Suppressor macrophage (primary cell): ENCODE measurements around the gene TMEM151B.

Experiments used
- DNase-seq, 4 experiments: peaks; one replicate each; pipeline ENCODE4 v3.0.0-alpha.2; 2020 to 2022

TMEM151B gene

GRCh38 chr6:44284867-44285266 is 14.6 kb downstream of the TMEM151B start:
- no peak for DNase-seq

GRCh38 chr6:44285552-44286284 is 15.5 kb downstream of the TMEM151B start:
- DNase-seq, result peak in 3 of 4 experiments; percentile 29 to 39 (median 34)

- no peak for DNase-seq
Observed at GRCh38 chr6:44286285-44286565, 16.0 kb downstream of the TMEM151B start.

GRCh38 chr6:44286747-44287146 is 16.5 kb downstream of the TMEM151B start:
- DNase-seq, result no peak

GRCh38 chr6:44289726-44290260 is 19.5 kb downstream of the TMEM151B start:
- no peak for DNase-seq

- no peak for DNase-seq
Observed at GRCh38 chr6:44291841-44292240, 21.6 kb downstream of the TMEM151B start.

- no peak for DNase-seq
Observed at GRCh38 chr6:44292661-44293365, 22.6 kb downstream of the TMEM151B start.

- DNase-seq, result no peak
Observed at GRCh38 chr6:44294832-44295791, 24.9 kb downstream of the TMEM151B start.

- DNase-seq, result peak; percentile 37 to 76 (median 52)
Observed at GRCh38 chr6:44297063-44298038, 27.1 kb downstream of the TMEM151B start.

GRCh38 chr6:44298055-44298803 is 28.0 kb downstream of the TMEM151B start:
- no peak for DNase-seq

- no peak for DNase-seq
Observed at GRCh38 chr6:44298864-44299263, 28.6 kb downstream of the TMEM151B start.

- DNase-seq, result no peak
Observed at GRCh38 chr6:44300292-44300823, 30.1 kb downstream of the TMEM151B start.

- DNase-seq, result no peak
Observed at GRCh38 chr6:44301106-44301505, 30.9 kb downstream of the TMEM151B start.

- no peak for DNase-seq
Observed at GRCh38 chr6:44301782-44302564, 31.7 kb downstream of the TMEM151B start.

GRCh38 chr6:44302856-44303255 is 32.6 kb downstream of the TMEM151B start:
- DNase-seq, result no peak

GRCh38 chr6:44303842-44304241 is 33.6 kb downstream of the TMEM151B start:
- no peak for DNase-seq

GRCh38 chr6:44304282-44305199 is 34.3 kb downstream of the TMEM151B start:
- DNase-seq, result peak; percentile 56 to 73 (median 60)

GRCh38 chr6:44305200-44305725 is 35.0 kb downstream of the TMEM151B start:
- DNase-seq, result no peak
